Keratinocyte (primary cell): ENCODE measurements around the gene IQCK. TPM values are rescaled to one million over a fixed set of nuclear protein-coding genes. Genes with fewer than 3 reads are reported as not detected.

Experiments
- DNase-seq: peaks from one replicate; pipeline ENCODE4 v3.0.0-alpha.2; 2011; ENCODE audit warnings: low read depth, missing footprints, low spot score
- FAIRE-seq: peaks from 2 replicates; lab custom pipeline; 2011; peaks lifted over from hg19 to GRCh38; lab: Jason Lieb, UNC
- H2AFZ ChIP-seq: 2 replicates; pipeline ENCODE4 v1.6.0; 2012; ENCODE audit warnings: low read length, control low read depth, inconsistent platforms; ENCODE audit not compliant: control insufficient read depth
- H3K27ac ChIP-seq: 2 replicates; pipeline ENCODE4 v1.5.1; 2011; ENCODE audit warnings: low read length; ENCODE audit not compliant: control insufficient read depth, insufficient read depth
- H3K27me3 ChIP-seq: 3 replicates; pipeline ENCODE4 v1.6.0; 2011; ENCODE audit warnings: low read length; ENCODE audit not compliant: control insufficient read depth, insufficient read depth; ENCODE audit errors: extremely low read depth
- H3K36me3 ChIP-seq, 2 experiments: 2 replicates in 1 of 2; 3 replicates in 1 of 2; pipeline ENCODE4 v1.5.1; 2011; ENCODE audit warnings: low read length in 2 of 2, mild to moderate bottlenecking in 1 of 2; ENCODE audit not compliant: control insufficient read depth in 2 of 2, insufficient read depth in 2 of 2; ENCODE audit errors: extremely low read depth in 1 of 2
- H3K4me1 ChIP-seq: 3 replicates; pipeline ENCODE4 v1.5.1; 2011; ENCODE audit warnings: low read length; ENCODE audit not compliant: control insufficient read depth, insufficient read depth; ENCODE audit errors: extremely low read depth
- H3K4me2 ChIP-seq: 3 replicates; pipeline ENCODE4 v1.6.0; 2011; ENCODE audit warnings: low read depth, low read length; ENCODE audit not compliant: control insufficient read depth, insufficient read depth; ENCODE audit errors: extremely low read depth
- H3K4me3 ChIP-seq, 3 experiments: fragments of 200-600 bp in 1 of 3; sonication (generic) in 1 of 3; 2 replicates in 2 of 3; 3 replicates in 1 of 3; pipeline ENCODE4 v1.5.1; 2011 to 2016; ENCODE audit warnings: low read length in 3 of 3, mild to moderate bottlenecking in 3 of 3, control low read depth in 2 of 3, inconsistent platforms in 1 of 3, low read depth in 1 of 3, mixed read lengths in 1 of 3, mixed run types in 1 of 3, moderate library complexity in 1 of 3; ENCODE audit not compliant: control insufficient read depth in 2 of 3, insufficient read depth in 2 of 3; ENCODE audit errors: extremely low read depth in 1 of 3
- H3K79me2 ChIP-seq: 2 replicates; pipeline ENCODE4 v1.6.0; 2012; ENCODE audit warnings: low read length; ENCODE audit not compliant: control insufficient read depth, insufficient read depth
- H3K9ac ChIP-seq: 3 replicates; pipeline ENCODE4 v1.6.0; 2011; ENCODE audit warnings: low read length; ENCODE audit not compliant: control insufficient read depth, insufficient read depth; ENCODE audit errors: extremely low read depth
- H3K9me1 ChIP-seq: 3 replicates; pipeline ENCODE4 v1.6.0; 2011; ENCODE audit warnings: low read length; ENCODE audit not compliant: control insufficient read depth, insufficient read depth; ENCODE audit errors: extremely low read depth
- H3K9me3 ChIP-seq: 2 replicates; pipeline ENCODE4 v1.5.1; 2012; ENCODE audit warnings: low read depth, low read length; ENCODE audit not compliant: control insufficient read depth
- H4K20me1 ChIP-seq: 3 replicates; pipeline ENCODE4 v1.6.0; 2011; ENCODE audit warnings: low read length; ENCODE audit not compliant: control insufficient read depth, insufficient read depth; ENCODE audit errors: extremely low read depth
- EZH2 ChIP-seq: IDR thresholded peaks from one replicate; pipeline ENCODE4 v1.6.1; 2012; ENCODE audit warnings: inconsistent platforms, mild to moderate bottlenecking, low read length, moderate library complexity
- dilution Hi-C: fragments of 300-500 bp; cut with MboI; formaldehyde crosslinking; loops from one replicate; pipeline ENCODE4 v1.7.0; 2020; ENCODE audit warnings: low sequenced_read_pairs; ENCODE audit not compliant: extremely low pct_ligation_motif_present
- polyA plus RNA-seq, 5 experiments: library from polyadenylated mRNA; depleted of rRNA in 3 of 5; stranded (reverse) in 3 of 5; stranded (forward) in 1 of 5; unstranded in 1 of 5; fragments of >200 nt; gene quantifications; 1 replicate in 1 of 5; 2 replicates in 3 of 5; 3 replicates in 1 of 5; pipeline versions ENCODE4 v1.2.1 to v1.2.3, GENCODE V29; 2011 to 2012; ENCODE audit warnings: missing spikeins in 2 of 5, low read depth in 1 of 5, low replicate concordance in 1 of 5
- TF ChIP-seq, protein P1 (sequence below), 3 experiments: IDR thresholded peaks in 1 of 3; conservative IDR thresholded peaks in 1 of 3; optimal IDR thresholded peaks in 1 of 3; 2 replicates in 2 of 3; 3 replicates in 1 of 3; pipeline versions ENCODE3 to v1.5.1; 2011; ENCODE audit warnings: low read length in 3 of 3, mild to moderate bottlenecking in 3 of 3, moderate library complexity in 2 of 3, control low read depth in 1 of 3, inconsistent platforms in 1 of 3; ENCODE audit not compliant: insufficient read depth in 2 of 3; ENCODE audit errors: extremely low read depth in 1 of 3

The IQCK gene
- polyA plus RNA-seq, 1 donor (not counting 4 experiments of a cell fraction or from before 2014, with no cell fraction given): 9.7 TPM

DNA sequence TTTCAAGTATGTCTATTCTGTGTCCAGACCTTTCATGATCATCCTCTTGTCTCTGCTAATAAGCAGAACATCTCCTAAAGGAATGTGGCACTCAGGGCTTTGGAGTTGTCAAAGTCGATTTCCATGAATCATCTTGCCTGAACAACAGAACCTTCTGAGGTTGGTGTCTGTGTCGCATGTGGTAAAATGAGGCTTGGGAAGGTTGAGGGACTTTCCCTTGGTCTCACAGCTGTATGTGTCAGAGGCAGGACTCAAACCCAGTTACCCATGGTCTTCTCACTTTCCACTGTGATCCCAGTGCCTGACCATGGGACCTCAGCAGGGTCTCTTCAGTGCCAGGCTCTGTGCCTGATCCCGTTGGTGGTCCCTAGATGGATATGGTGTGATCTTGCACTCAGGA lies 170.8 kb downstream of the IQCK start:
- H3K9ac ChIP-seq: no peak overlapping the region
- H3K9me3 ChIP-seq: no peaks in the 10 kb centered on the region
- no peak overlapping the region for H3K4me3 ChIP-seq
- H3K27me3 ChIP-seq: peaks cover 19% of the 10 kb centered on the region
- H3K27ac ChIP-seq: no peak overlapping the region
- H3K4me2 ChIP-seq: no peak overlapping the region
- H3K79me2 ChIP-seq: no peaks in the 10 kb centered on the region
- H3K4me1 ChIP-seq: peaks cover 11% of the 10 kb centered on the region
- DNase-seq (no peak), FAIRE-seq (no peak)
- TF ChIP-seq, protein P1, sequence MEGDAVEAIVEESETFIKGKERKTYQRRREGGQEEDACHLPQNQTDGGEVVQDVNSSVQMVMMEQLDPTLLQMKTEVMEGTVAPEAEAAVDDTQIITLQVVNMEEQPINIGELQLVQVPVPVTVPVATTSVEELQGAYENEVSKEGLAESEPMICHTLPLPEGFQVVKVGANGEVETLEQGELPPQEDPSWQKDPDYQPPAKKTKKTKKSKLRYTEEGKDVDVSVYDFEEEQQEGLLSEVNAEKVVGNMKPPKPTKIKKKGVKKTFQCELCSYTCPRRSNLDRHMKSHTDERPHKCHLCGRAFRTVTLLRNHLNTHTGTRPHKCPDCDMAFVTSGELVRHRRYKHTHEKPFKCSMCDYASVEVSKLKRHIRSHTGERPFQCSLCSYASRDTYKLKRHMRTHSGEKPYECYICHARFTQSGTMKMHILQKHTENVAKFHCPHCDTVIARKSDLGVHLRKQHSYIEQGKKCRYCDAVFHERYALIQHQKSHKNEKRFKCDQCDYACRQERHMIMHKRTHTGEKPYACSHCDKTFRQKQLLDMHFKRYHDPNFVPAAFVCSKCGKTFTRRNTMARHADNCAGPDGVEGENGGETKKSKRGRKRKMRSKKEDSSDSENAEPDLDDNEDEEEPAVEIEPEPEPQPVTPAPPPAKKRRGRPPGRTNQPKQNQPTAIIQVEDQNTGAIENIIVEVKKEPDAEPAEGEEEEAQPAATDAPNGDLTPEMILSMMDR (optimal IDR thresholded peaks at IDR 0.05 in 1 of 3, IDR thresholded peaks at IDR 0.05 in 1 of 3, conservative IDR thresholded peaks at IDR 0.05 in 1 of 3; ENCODE audit: extremely low read depth in 1 of 3, insufficient read depth in 2 of 3, low read length in 3 of 3): no peak
- TF ChIP-seq EZH2: no peak
- H2AFZ ChIP-seq: no peak overlapping the region
- no peaks in the 10 kb centered on the region for H3K9me1 ChIP-seq
- no peaks in the 10 kb centered on the region for H4K20me1 ChIP-seq
- dilution Hi-C loops: loop anchor here (10.0 kb wide), 1 partner anchor 274 kb away; no protein-coding TSS in a partner anchor
- H3K36me3 ChIP-seq: no peaks in the 10 kb centered on the region

DNA sequence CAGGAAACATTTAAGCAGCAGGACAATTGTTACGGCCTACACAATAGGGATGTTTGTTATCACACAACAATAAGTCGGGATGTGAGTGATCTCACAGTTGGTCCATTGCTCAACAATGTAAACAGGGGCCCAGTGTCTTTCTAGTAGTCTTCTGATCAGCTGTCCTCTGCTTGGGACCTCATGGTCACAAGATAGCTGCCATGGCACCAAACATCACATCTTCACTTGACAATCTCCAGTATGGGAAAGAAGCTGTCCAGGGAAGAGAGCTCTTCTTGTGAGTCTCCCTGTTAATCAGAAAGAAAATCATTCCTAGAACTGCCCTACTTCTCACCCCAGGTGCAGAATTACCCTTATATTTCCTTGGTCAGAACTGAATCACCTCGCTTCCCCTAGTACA lies 172.8 kb downstream of the IQCK start:
- no peak for TF ChIP-seq EZH2
- TF ChIP-seq, protein P1 (optimal IDR thresholded peaks at IDR 0.05 in 1 of 3, IDR thresholded peaks at IDR 0.05 in 1 of 3, conservative IDR thresholded peaks at IDR 0.05 in 1 of 3; ENCODE audit: extremely low read depth in 1 of 3, insufficient read depth in 2 of 3, low read length in 3 of 3): no peak
- H3K9ac ChIP-seq: no peak overlapping the region
- H3K4me2 ChIP-seq: no peak overlapping the region
- no peaks in the 10 kb centered on the region for H3K9me1 ChIP-seq
- H3K79me2 ChIP-seq: no peaks in the 10 kb centered on the region
- H3K27me3 ChIP-seq: peaks cover 1% of the 10 kb centered on the region
- dilution Hi-C loops: no loop called here
- DNase-seq (no peak), FAIRE-seq (no peak)
- no peaks in the 10 kb centered on the region for H4K20me1 ChIP-seq
- H3K27ac ChIP-seq: no peak overlapping the region
- no peak overlapping the region for H3K4me3 ChIP-seq
- H3K36me3 ChIP-seq: no peaks in the 10 kb centered on the region
- H2AFZ ChIP-seq: no peak overlapping the region
- H3K4me1 ChIP-seq: peaks cover 3% of the 10 kb centered on the region
- no peaks in the 10 kb centered on the region for H3K9me3 ChIP-seq
